ENCODE data around the gene GPR162.

GRCh38 chr12:6826734-6827436 is 5.3 kb downstream of the GPR162 start:
- TF ChIP-seq CTCF (IDR thresholded peaks at IDR 0.05) (no peak), POLR2A (IDR thresholded peaks at IDR 0.05) (no peak)
